Activated B cell treated with CpG ODN at 0.5 μM for 24 hours (primary cell): Measurements from ENCODE around the gene STK24. TPM values are rescaled to one million over a fixed set of nuclear protein-coding genes. Genes with fewer than 3 reads are reported as not detected.

ENCODE experiments used
- ATAC-seq: fragments of 200-7000 bp; cut with Tn5 transposase; one replicate; pipeline ENCODE4 v1.10.0; 2021; ENCODE audit warnings: low read depth, mild to moderate bottlenecking, moderate library complexity
- CTCF ChIA-PET: fragments of 350-600 bp; sonication (Branson Sonifier 250); formaldehyde crosslinking; loops from one replicate; lab custom pipeline; 2021; ENCODE audit warnings: antibody characterized with exemption; lab: Charles Lee
- POLR2A ChIA-PET: fragments of 350-600 bp; sonication (Branson Sonifier 250); formaldehyde crosslinking; loops from one replicate; lab custom pipeline; 2021; ENCODE audit warnings: antibody characterized with exemption; lab: Charles Lee
- DNase-seq: peaks from one replicate; pipeline ENCODE4 v3.0.0; 2022
- H3K27ac Mint-ChIP-seq: one replicate; pipeline ENCODE4 v1.8.0; 2020; ENCODE audit warnings: mixed read lengths
- H3K27me3 Mint-ChIP-seq: one replicate; pipeline ENCODE4 v1.8.0; 2021; ENCODE audit warnings: mixed read lengths
- H3K36me3 Mint-ChIP-seq: one replicate; pipeline ENCODE4 v1.8.0; 2021; ENCODE audit warnings: low read depth, mixed read lengths
- H3K4me1 Mint-ChIP-seq: one replicate; pipeline ENCODE4 v1.8.0; 2021; ENCODE audit warnings: mixed read lengths
- H3K4me3 Mint-ChIP-seq: one replicate; pipeline ENCODE4 v1.8.0; 2020; ENCODE audit warnings: mild to moderate bottlenecking, mixed read lengths
- H3K9me3 Mint-ChIP-seq: one replicate; pipeline ENCODE4 v1.8.0; 2020; ENCODE audit warnings: mixed read lengths
- CTCF ChIP-seq: fragments of 200-600 bp; IDR thresholded peaks from one replicate; pipeline ENCODE4 v1.8.0; 2022; ENCODE audit warnings: antibody characterized with exemption, mild to moderate bottlenecking
- intact Hi-C: fragments of 100-400 bp; cut with micrococcal nuclease; formaldehyde crosslinking; loops from one replicate; pipeline ENCODE4 v1.15.1; 2024
- total RNA-seq: library from RNA; stranded (reverse); gene quantifications from 2 replicates; pipeline ENCODE4 v1.2.3, GENCODE V29; 2022

Gene STK24
- total RNA-seq, 1 donor from 2014 or later, result 84.8 TPM

GRCh38 chr13:98533912-98534311 is 43.0 kb downstream of the STK24 start:
- Mint-ChIP-seq H3K4me3 (no peak overlapping the region), H3K36me3 (peaks cover 25% of the 10 kb centered on the region), H3K27me3 (no peaks in the 10 kb centered on the region), H3K4me1 (peaks cover 89% of the 10 kb centered on the region), H3K27ac (no peak overlapping the region), H3K9me3 (no peaks in the 10 kb centered on the region)
- no peak for TF ChIP-seq CTCF
- POLR2A ChIA-PET, result interaction anchor here (1.0 kb wide), 1 partner anchor 12 kb away, joined by 3 read pairs; no protein-coding TSS in a partner anchor
- intact Hi-C loops, result no loop called here
- CTCF ChIA-PET, result no interaction called here
- no peak for ATAC-seq
- DNase-seq, result no peak

GRCh38 chr13:98532254-98532653 is 44.7 kb downstream of the STK24 start:
- no peaks in the 10 kb centered on the region for H3K9me3 Mint-ChIP-seq
- no peak overlapping the region for H3K4me3 Mint-ChIP-seq
- ATAC-seq (no peak), DNase-seq (no peak)
- CTCF ChIA-PET, result no interaction called here
- no peak for TF ChIP-seq CTCF
- intact Hi-C loops, result no loop called here
- H3K27me3 Mint-ChIP-seq, result no peaks in the 10 kb centered on the region
- H3K4me1 Mint-ChIP-seq, result peaks cover 88% of the 10 kb centered on the region
- POLR2A ChIA-PET, result no interaction called here
- H3K36me3 Mint-ChIP-seq, result peaks cover 15% of the 10 kb centered on the region
- H3K27ac Mint-ChIP-seq, result no peak overlapping the region

- Mint-ChIP-seq H3K27ac (no peak overlapping the region), H3K27me3 (no peaks in the 10 kb centered on the region), H3K9me3 (no peaks in the 10 kb centered on the region), H3K4me1 (peaks cover 88% of the 10 kb centered on the region), H3K4me3 (no peak overlapping the region), H3K36me3 (peaks cover 6% of the 10 kb centered on the region)
- ATAC-seq (no peak), DNase-seq (no peak)
- no peak for TF ChIP-seq CTCF
- POLR2A ChIA-PET, result interaction anchor here (0.6 to 0.7 kb wide), 3 partner anchors 15 to 41 kb away, joined by 3 to 7 read pairs (median 5); no protein-coding TSS in a partner anchor
- intact Hi-C loops, result loop anchor here (2.0 kb wide), 1 partner anchor 13 kb away; no protein-coding TSS in a partner anchor
- CTCF ChIA-PET, result interaction anchor here (1.3 kb wide), 1 partner anchor 310 kb away, joined by 4 read pairs; no protein-coding TSS in a partner anchor
Observed at GRCh38 chr13:98530217-98530616, 46.7 kb downstream of the STK24 start.

- H3K36me3 Mint-ChIP-seq, result peaks cover 2% of the 10 kb centered on the region
- no peaks in the 10 kb centered on the region for H3K9me3 Mint-ChIP-seq
- no peak for TF ChIP-seq CTCF
- intact Hi-C loops, result no loop called here
- ChIA-PET CTCF (no interaction called here), POLR2A (interaction anchor here (1.7 kb wide), 1 partner anchor 42 kb away, joined by 3 read pairs; no protein-coding TSS in a partner anchor)
- no peak overlapping the region for H3K27ac Mint-ChIP-seq
- DNase-seq (no peak), ATAC-seq (no peak)
- peaks cover 90% of the 10 kb centered on the region for H3K4me1 Mint-ChIP-seq
- no peaks in the 10 kb centered on the region for H3K27me3 Mint-ChIP-seq
- H3K4me3 Mint-ChIP-seq, result no peak overlapping the region
Observed at GRCh38 chr13:98529171-98529570, 47.7 kb downstream of the STK24 start.

GRCh38 chr13:98528663-98529064 is 48.2 kb downstream of the STK24 start:
- peaks cover 90% of the 10 kb centered on the region for H3K4me1 Mint-ChIP-seq
- no peak overlapping the region for H3K27ac Mint-ChIP-seq
- DNase-seq (no peak), ATAC-seq (no peak)
- ChIA-PET POLR2A (interaction anchor here (1.7 kb wide), 1 partner anchor 42 kb away, joined by 3 read pairs; no protein-coding TSS in a partner anchor), CTCF (no interaction called here)
- H3K27me3 Mint-ChIP-seq, result no peaks in the 10 kb centered on the region
- no peaks in the 10 kb centered on the region for H3K9me3 Mint-ChIP-seq
- intact Hi-C loops, result no loop called here
- TF ChIP-seq CTCF, result no peak
- H3K4me3 Mint-ChIP-seq, result no peak overlapping the region
- H3K36me3 Mint-ChIP-seq, result peaks cover 2% of the 10 kb centered on the region
